Right renal cortex interstitium (tissue), 3 donors: Measurements from ENCODE around the gene BTBD18. TPM values are rescaled to one million over a fixed set of nuclear protein-coding genes. Genes with fewer than 3 reads are reported as not detected.

ENCODE experiments used
- polyA plus RNA-seq, 3 donors: library from polyadenylated mRNA; unstranded; fragments of 120-200 nt; gene quantifications; one replicate each; pipeline ENCODE4 v1.2.1, GENCODE V29; 2013; ENCODE audit not compliant: insufficient read length in 3 of 3

The BTBD18 gene
- polyA plus RNA-seq, 3 donors, result 0.10 to 0.19 (median 0.15) TPM

Other genes with a start within 250 kb of the BTBD18 start
- 1 to 10 TPM; 5.0 to 6.1 (median 5.4) TPM for gene SLC43A1, start 236.1 kb downstream of the BTBD18 start, polyA plus RNA-seq
- 10 to 100 TPM; 54.0 to 58.4 (median 58.3) TPM for gene TIMM10, start 221.1 kb downstream of the BTBD18 start, polyA plus RNA-seq
- under 1 TPM; 0.12 to 0.28 (median 0.23) TPM for gene SMTNL1, start 214.2 kb downstream of the BTBD18 start, polyA plus RNA-seq
- gene UBE2L6, start 184.1 kb downstream of the BTBD18 start, polyA plus RNA-seq, result 10 to 100 TPM; 41.3 to 43.6 (median 43.4) TPM
- gene SERPING1, start 154.1 kb downstream of the BTBD18 start, polyA plus RNA-seq, result 100 to 1,000 TPM; 139 to 172 (median 151) TPM
- gene YPEL4, start 101.9 kb downstream of the BTBD18 start, polyA plus RNA-seq, result 1 to 10 TPM; 1.2 to 1.9 (median 1.7) TPM
- 10 to 100 TPM; 16.6 to 18.5 (median 18.4) TPM for gene CLP1, start 94.1 kb downstream of the BTBD18 start, polyA plus RNA-seq
- 10 to 100 TPM; 52.3 to 56.7 (median 52.8) TPM for gene ZDHHC5, start 83.7 kb downstream of the BTBD18 start, polyA plus RNA-seq
- gene MED19, start 39.6 kb downstream of the BTBD18 start, polyA plus RNA-seq, result 10 to 100 TPM; 21.2 to 23.7 (median 22.9) TPM
- gene TMX2, start 39.2 kb downstream of the BTBD18 start, polyA plus RNA-seq, result 100 to 1,000 TPM; 117 to 119 (median 118) TPM
- 100 to 1,000 TPM in 2 of 3 donors, 10 to 100 TPM in 1; 99.4 to 124 (median 108) TPM for gene SELENOH, start 10.3 kb downstream of the BTBD18 start, polyA plus RNA-seq
- 100 to 1,000 TPM; 204 to 221 (median 210) TPM for gene CTNND1, start 10.0 kb upstream of the BTBD18 start, polyA plus RNA-seq